Ishikawa (cell line): Measurements from ENCODE around the gene COL6A1.

ENCODE experiments used
- CEBPB ChIP-seq: IDR thresholded peaks from 2 replicates; pipeline ENCODE4 v1.6.1; 2012
- CREB1 ChIP-seq: IDR thresholded peaks from 2 replicates; pipeline ENCODE4 v1.6.1; 2012; ENCODE audit warnings: low read depth
- EGR1 ChIP-seq: IDR thresholded peaks from 2 replicates; pipeline ENCODE4 v1.6.1; 2012
- EP300 ChIP-seq: IDR thresholded peaks from 2 replicates; pipeline ENCODE4 v1.6.1; 2012; ENCODE audit warnings: borderline replicate concordance
- FOXM1 ChIP-seq: IDR thresholded peaks from 2 replicates; pipeline ENCODE4 v1.6.1; 2012; ENCODE audit warnings: low read depth, borderline replicate concordance
- NFIC ChIP-seq: IDR thresholded peaks from 2 replicates; pipeline ENCODE4 v1.6.1; 2012
- RAD21 ChIP-seq: IDR thresholded peaks from 2 replicates; pipeline ENCODE4 v1.6.1; 2012; ENCODE audit warnings: low read depth
- TAF1 ChIP-seq: IDR thresholded peaks from 2 replicates; pipeline ENCODE4 v1.6.1; 2012; ENCODE audit warnings: low read depth, mild to moderate bottlenecking
- TCF12 ChIP-seq: IDR thresholded peaks from 2 replicates; pipeline ENCODE4 v1.6.1; 2012; ENCODE audit warnings: low read depth
- TEAD4 ChIP-seq: IDR thresholded peaks from 2 replicates; pipeline ENCODE4 v1.6.1; 2012
- YY1 ChIP-seq: IDR thresholded peaks from 2 replicates; pipeline ENCODE4 v1.6.1; 2012; ENCODE audit warnings: low read depth
- ZBTB7A ChIP-seq: IDR thresholded peaks from 2 replicates; pipeline ENCODE4 v1.6.1; 2012; ENCODE audit warnings: low read depth
- TF ChIP-seq, protein P1 (sequence below): IDR thresholded peaks from 2 replicates; pipeline ENCODE4 v1.6.1; 2012
- TF ChIP-seq, protein P2 (sequence below): IDR thresholded peaks from 2 replicates; pipeline ENCODE4 v1.6.1; 2012
- TF ChIP-seq, protein P3 (sequence below): IDR thresholded peaks from 2 replicates; pipeline ENCODE4 v1.6.1; 2012; ENCODE audit warnings: low read depth, mild to moderate bottlenecking

COL6A1 gene, protein sequence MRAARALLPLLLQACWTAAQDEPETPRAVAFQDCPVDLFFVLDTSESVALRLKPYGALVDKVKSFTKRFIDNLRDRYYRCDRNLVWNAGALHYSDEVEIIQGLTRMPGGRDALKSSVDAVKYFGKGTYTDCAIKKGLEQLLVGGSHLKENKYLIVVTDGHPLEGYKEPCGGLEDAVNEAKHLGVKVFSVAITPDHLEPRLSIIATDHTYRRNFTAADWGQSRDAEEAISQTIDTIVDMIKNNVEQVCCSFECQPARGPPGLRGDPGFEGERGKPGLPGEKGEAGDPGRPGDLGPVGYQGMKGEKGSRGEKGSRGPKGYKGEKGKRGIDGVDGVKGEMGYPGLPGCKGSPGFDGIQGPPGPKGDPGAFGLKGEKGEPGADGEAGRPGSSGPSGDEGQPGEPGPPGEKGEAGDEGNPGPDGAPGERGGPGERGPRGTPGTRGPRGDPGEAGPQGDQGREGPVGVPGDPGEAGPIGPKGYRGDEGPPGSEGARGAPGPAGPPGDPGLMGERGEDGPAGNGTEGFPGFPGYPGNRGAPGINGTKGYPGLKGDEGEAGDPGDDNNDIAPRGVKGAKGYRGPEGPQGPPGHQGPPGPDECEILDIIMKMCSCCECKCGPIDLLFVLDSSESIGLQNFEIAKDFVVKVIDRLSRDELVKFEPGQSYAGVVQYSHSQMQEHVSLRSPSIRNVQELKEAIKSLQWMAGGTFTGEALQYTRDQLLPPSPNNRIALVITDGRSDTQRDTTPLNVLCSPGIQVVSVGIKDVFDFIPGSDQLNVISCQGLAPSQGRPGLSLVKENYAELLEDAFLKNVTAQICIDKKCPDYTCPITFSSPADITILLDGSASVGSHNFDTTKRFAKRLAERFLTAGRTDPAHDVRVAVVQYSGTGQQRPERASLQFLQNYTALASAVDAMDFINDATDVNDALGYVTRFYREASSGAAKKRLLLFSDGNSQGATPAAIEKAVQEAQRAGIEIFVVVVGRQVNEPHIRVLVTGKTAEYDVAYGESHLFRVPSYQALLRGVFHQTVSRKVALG

DNA sequence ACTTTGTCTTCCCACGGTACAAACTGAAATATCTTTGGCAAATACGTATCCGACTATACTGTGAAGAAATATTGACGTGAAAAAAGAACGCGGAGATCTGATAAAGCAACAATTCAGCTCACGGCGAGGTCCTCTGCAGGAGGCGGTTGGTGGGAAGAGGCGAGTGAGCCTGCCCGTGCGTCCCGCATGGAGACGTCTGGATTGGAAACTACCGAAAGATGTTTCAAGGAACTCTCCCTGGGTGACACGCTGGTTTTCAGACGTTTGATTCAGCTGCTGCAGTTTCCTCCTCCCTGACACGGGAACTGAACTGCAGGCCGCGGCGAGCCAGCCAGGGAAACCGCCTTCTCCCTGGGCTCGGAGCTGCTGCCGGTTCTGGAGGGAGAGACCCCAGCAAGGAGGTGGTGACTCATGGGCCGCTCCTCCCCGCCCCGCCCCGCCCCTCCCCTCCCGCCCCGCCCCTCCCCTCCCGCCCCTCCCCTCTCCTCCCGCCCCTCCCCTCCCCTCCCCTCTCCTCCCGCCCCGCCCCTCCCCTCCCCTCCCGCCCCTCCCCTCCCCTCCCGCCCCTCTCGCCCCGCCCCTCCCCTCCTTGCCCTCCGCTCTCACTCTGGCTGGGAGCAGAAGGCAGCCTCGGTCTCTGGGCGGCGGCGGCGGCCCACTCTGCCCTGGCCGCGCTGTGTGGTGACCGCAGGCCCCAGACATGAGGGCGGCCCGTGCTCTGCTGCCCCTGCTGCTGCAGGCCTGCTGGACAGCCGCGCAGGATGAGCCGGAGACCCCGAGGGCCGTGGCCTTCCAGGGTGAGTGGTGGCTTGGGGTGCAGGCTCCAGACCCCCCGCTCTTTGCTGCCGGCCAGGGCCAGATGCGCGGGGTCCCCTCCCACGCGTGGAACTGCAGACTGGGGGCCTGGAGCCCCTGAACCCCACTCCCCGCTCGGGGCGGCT lies at the start of gene COL6A1:
TSS of gene COL6A1 (plus strand) at position 620 of the 941 bp plus-strand sequence. CDS start at position 701, 81 bp downstream.
- TF ChIP-seq TAF1 (peak; percentile 43; the same call in 1 of the 2 replicates), CEBPB (no peak), CREB1 (no peak), FOXM1 (no peak), YY1 (no peak)
- TF ChIP-seq, protein P1, sequence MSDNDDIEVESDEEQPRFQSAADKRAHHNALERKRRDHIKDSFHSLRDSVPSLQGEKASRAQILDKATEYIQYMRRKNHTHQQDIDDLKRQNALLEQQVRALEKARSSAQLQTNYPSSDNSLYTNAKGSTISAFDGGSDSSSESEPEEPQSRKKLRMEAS, result peak; percentile 36

DNA sequence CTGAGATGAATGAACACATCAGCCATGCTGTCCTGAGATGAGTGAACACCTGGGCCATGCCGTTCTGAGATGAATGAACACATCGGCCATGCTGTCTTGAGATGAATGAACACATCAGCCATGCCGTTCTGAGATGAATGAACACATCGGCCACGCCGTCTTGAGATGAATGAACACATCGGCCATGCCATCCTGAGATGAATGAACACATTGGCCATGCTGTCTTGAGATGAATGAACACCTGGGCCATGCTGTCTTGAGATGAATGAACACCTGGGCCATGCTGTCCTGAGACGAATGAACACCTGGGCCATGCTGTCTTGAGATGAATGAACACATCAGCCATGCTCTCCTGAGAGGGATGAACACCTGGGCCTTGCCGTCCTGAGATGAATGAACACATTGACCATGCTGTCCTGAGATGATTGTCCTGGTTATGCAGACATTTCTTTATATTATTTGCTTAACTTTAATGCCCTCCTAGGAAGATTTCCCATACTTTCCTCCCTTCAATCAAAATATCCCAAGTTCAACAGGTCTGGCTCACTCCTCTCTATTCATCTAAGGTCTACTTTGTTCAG lies 48.6 kb upstream of the COL6A1 start:
- TF ChIP-seq EGR1, result no peak
- no peak for TF ChIP-seq ZBTB7A
- TF ChIP-seq NFIC, result no peak
- TF ChIP-seq, protein P2, sequence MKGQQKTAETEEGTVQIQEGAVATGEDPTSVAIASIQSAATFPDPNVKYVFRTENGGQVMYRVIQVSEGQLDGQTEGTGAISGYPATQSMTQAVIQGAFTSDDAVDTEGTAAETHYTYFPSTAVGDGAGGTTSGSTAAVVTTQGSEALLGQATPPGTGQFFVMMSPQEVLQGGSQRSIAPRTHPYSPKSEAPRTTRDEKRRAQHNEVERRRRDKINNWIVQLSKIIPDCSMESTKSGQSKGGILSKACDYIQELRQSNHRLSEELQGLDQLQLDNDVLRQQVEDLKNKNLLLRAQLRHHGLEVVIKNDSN, result no peak
- TF ChIP-seq RAD21, result no peak
- TF ChIP-seq, protein P3, sequence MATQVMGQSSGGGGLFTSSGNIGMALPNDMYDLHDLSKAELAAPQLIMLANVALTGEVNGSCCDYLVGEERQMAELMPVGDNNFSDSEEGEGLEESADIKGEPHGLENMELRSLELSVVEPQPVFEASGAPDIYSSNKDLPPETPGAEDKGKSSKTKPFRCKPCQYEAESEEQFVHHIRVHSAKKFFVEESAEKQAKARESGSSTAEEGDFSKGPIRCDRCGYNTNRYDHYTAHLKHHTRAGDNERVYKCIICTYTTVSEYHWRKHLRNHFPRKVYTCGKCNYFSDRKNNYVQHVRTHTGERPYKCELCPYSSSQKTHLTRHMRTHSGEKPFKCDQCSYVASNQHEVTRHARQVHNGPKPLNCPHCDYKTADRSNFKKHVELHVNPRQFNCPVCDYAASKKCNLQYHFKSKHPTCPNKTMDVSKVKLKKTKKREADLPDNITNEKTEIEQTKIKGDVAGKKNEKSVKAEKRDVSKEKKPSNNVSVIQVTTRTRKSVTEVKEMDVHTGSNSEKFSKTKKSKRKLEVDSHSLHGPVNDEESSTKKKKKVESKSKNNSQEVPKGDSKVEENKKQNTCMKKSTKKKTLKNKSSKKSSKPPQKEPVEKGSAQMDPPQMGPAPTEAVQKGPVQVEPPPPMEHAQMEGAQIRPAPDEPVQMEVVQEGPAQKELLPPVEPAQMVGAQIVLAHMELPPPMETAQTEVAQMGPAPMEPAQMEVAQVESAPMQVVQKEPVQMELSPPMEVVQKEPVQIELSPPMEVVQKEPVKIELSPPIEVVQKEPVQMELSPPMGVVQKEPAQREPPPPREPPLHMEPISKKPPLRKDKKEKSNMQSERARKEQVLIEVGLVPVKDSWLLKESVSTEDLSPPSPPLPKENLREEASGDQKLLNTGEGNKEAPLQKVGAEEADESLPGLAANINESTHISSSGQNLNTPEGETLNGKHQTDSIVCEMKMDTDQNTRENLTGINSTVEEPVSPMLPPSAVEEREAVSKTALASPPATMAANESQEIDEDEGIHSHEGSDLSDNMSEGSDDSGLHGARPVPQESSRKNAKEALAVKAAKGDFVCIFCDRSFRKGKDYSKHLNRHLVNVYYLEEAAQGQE, result no peak
- TF ChIP-seq FOXM1, result no peak
- TF ChIP-seq CREB1, result no peak
- TF ChIP-seq TAF1, result no peak
- no peak for TF ChIP-seq EP300

DNA sequence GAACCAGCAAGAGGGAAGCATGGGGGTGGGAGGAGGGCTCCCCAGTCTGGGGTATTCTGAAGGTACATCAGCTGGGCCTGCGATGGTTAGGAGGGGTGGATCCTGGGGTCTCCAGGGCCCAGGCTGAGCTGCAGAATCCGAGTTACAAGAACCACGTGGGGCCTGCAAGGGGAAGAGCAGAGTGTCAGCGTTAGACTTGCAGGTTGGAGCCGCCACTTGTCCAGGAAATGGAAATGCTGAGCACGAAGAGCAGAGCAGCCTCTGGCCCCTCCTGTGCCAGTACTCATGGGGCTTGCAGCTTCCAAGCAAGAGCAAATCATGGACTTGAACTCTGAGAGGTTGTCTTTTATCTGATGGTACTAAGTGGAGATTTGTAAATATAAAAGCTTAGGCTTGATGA lies 47.5 kb upstream of the COL6A1 start:
- TF ChIP-seq, protein P1, result no peak
- TF ChIP-seq FOXM1 (no peak), RAD21 (no peak), TAF1 (no peak), EP300 (no peak), TCF12 (no peak), ZBTB7A (no peak)
- TF ChIP-seq, protein P2, result no peak

DNA sequence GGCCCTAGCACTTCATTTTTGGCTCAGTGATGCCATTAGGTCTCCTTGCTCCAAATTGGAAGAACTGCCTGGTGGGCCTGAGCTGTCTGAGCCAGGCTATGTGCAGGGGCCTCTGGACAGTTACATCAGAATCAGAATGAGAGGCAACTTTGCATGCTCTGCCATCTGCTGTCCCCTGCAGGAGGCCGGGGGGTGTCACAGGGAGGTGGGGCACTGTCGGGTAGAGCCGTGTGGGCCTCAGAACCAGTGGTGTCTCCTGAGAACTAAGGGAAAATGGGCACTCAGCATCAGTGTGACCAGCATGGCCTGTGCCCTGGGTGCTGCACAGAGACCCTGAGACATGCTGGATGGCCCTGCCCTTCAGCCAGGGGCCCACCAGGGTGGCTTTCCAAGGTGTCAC lies 47.0 kb upstream of the COL6A1 start:
- no peak for TF ChIP-seq RAD21
- TF ChIP-seq TCF12, result no peak
- no peak for TF ChIP-seq FOXM1
- TF ChIP-seq TAF1, result no peak
- no peak for TF ChIP-seq NFIC
- TF ChIP-seq CEBPB, result no peak
- TF ChIP-seq TEAD4, result no peak
- TF ChIP-seq YY1, result no peak
- TF ChIP-seq, protein P2, result no peak
- TF ChIP-seq EGR1, result no peak
- TF ChIP-seq ZBTB7A, result no peak
- TF ChIP-seq, protein P3, result no peak
- TF ChIP-seq, protein P1, result no peak
